HCT116 (cell line): ENCODE results near the gene COX10.

Experiments
- CBX3 ChIP-seq: IDR thresholded peaks from 2 replicates; pipeline ENCODE4 v1.6.1; 2012; ENCODE audit warnings: low read depth
- EGR1 ChIP-seq: IDR thresholded peaks from 2 replicates; pipeline ENCODE4 v1.6.1; 2012; ENCODE audit warnings: low read depth
- EZH2 ChIP-seq: fragments of 200-600 bp; sonication (generic); IDR thresholded peaks from 2 replicates; pipeline ENCODE4 v1.6.1; 2017; ENCODE audit warnings: antibody characterized with exemption, mixed run types
- EZH2phosphoT487 ChIP-seq: fragments of 200-600 bp; IDR thresholded peaks from 2 replicates; pipeline ENCODE4 v1.6.1; 2018; ENCODE audit warnings: antibody characterized with exemption, borderline replicate concordance
- FOSL1 ChIP-seq: IDR thresholded peaks from 2 replicates; pipeline ENCODE4 v1.6.1; 2012; ENCODE audit warnings: low read depth
- POLR2A ChIP-seq: IDR thresholded peaks from 2 replicates; pipeline ENCODE4 v1.7.0; 2011; ENCODE audit warnings: borderline replicate concordance; ENCODE audit not compliant: insufficient read depth, insufficient read length; ENCODE audit errors: extremely low read depth
- POLR2AphosphoS5 ChIP-seq: IDR thresholded peaks from 2 replicates; pipeline ENCODE4 v1.6.1; 2011; ENCODE audit warnings: mild to moderate bottlenecking, low read depth, low read length, moderate library complexity
- RAD21 ChIP-seq: IDR thresholded peaks from 2 replicates; pipeline ENCODE4 v1.6.1; 2012; ENCODE audit warnings: low read depth, mild to moderate bottlenecking
- SIN3A ChIP-seq: IDR thresholded peaks from 2 replicates; pipeline ENCODE4 v1.6.1; 2012; ENCODE audit warnings: low read depth
- SP1 ChIP-seq: IDR thresholded peaks from 2 replicates; pipeline ENCODE4 v1.6.1; 2012; ENCODE audit warnings: low read depth
- TCF7L2 ChIP-seq: IDR thresholded peaks from 2 replicates; pipeline ENCODE4 v1.7.0; 2011; ENCODE audit warnings: borderline replicate concordance, inconsistent platforms; ENCODE audit not compliant: insufficient read depth, insufficient read length; ENCODE audit errors: extremely low read depth
- TF ChIP-seq, protein P1 (sequence below), 3 experiments: fragments of 200-600 bp in 1 of 3; sonication (generic) in 1 of 3; IDR thresholded peaks in 2 of 3; conservative IDR thresholded peaks in 1 of 3; 2 replicates each; pipeline ENCODE4 v1.5.1; 2012 to 2017; ENCODE audit warnings: low read depth in 2 of 3, low read length in 2 of 3, antibody characterized with exemption in 1 of 3, borderline replicate concordance in 1 of 3, control low read depth in 1 of 3, mild to moderate bottlenecking in 1 of 3, mixed read lengths in 1 of 3, mixed run types in 1 of 3, moderate library complexity in 1 of 3; ENCODE audit not compliant: insufficient read depth in 1 of 3
- TF ChIP-seq, protein P2 (sequence below): IDR thresholded peaks from 2 replicates; pipeline ENCODE4 v1.6.1; 2012; ENCODE audit warnings: low read depth

DNA sequence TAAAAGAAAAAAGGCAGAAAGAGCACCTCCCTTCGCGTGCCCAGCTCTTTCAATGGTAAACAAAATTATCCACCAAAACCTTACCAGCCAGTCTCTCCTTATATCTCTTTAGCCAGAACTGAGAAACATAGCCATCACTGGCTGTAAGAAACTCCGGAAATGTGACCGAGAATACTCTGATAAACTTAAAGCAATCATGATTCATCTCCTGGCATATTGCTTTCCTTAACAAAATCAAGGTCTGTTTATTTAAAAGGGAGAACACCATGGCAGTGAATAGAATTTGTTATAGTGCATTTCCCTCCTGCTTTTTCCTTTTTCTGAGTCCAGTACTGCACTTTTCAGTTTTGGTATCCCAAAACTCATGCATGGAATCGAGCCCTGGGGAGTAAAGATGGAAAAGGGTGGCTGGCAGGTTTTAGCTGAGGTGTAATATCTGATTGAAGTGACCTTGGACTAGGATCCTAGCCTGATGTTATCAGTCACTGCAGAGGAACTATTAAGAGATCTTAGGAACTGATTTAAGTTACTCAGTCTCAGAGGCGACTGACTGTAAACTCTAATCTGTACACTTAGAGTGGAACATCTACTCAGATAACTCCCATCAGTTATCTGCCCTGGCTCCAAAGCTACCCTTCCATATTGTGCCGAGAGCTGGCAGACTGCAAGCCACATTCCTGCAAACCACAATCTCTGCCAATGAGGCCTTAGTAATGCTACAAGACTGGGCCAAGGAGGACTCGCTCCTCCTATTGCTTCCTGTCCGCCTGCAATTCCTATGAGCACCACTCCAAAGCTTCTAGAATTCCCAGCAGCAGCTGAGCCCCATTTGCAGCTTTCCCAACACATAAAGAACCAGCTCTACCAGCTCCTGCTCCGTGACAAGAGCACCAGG lies 7.4 kb upstream of the COX10 start:
- TF ChIP-seq, protein P1, sequence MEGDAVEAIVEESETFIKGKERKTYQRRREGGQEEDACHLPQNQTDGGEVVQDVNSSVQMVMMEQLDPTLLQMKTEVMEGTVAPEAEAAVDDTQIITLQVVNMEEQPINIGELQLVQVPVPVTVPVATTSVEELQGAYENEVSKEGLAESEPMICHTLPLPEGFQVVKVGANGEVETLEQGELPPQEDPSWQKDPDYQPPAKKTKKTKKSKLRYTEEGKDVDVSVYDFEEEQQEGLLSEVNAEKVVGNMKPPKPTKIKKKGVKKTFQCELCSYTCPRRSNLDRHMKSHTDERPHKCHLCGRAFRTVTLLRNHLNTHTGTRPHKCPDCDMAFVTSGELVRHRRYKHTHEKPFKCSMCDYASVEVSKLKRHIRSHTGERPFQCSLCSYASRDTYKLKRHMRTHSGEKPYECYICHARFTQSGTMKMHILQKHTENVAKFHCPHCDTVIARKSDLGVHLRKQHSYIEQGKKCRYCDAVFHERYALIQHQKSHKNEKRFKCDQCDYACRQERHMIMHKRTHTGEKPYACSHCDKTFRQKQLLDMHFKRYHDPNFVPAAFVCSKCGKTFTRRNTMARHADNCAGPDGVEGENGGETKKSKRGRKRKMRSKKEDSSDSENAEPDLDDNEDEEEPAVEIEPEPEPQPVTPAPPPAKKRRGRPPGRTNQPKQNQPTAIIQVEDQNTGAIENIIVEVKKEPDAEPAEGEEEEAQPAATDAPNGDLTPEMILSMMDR (IDR thresholded peaks at IDR 0.05 in 2 of 3, conservative IDR thresholded peaks at IDR 0.05 in 1 of 3; ENCODE audit: borderline replicate concordance in 1 of 3, insufficient read depth in 1 of 3, low read depth in 2 of 3, low read length in 2 of 3) = no peak
- no peak for TF ChIP-seq SIN3A
- TF ChIP-seq EGR1 = no peak
- TF ChIP-seq, protein P2, sequence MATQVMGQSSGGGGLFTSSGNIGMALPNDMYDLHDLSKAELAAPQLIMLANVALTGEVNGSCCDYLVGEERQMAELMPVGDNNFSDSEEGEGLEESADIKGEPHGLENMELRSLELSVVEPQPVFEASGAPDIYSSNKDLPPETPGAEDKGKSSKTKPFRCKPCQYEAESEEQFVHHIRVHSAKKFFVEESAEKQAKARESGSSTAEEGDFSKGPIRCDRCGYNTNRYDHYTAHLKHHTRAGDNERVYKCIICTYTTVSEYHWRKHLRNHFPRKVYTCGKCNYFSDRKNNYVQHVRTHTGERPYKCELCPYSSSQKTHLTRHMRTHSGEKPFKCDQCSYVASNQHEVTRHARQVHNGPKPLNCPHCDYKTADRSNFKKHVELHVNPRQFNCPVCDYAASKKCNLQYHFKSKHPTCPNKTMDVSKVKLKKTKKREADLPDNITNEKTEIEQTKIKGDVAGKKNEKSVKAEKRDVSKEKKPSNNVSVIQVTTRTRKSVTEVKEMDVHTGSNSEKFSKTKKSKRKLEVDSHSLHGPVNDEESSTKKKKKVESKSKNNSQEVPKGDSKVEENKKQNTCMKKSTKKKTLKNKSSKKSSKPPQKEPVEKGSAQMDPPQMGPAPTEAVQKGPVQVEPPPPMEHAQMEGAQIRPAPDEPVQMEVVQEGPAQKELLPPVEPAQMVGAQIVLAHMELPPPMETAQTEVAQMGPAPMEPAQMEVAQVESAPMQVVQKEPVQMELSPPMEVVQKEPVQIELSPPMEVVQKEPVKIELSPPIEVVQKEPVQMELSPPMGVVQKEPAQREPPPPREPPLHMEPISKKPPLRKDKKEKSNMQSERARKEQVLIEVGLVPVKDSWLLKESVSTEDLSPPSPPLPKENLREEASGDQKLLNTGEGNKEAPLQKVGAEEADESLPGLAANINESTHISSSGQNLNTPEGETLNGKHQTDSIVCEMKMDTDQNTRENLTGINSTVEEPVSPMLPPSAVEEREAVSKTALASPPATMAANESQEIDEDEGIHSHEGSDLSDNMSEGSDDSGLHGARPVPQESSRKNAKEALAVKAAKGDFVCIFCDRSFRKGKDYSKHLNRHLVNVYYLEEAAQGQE = no peak
- no peak for TF ChIP-seq POLR2A
- no peak for TF ChIP-seq RAD21
- no peak for TF ChIP-seq POLR2AphosphoS5
- no peak for TF ChIP-seq CBX3
- no peak for TF ChIP-seq EZH2
- no peak for TF ChIP-seq FOSL1
- TF ChIP-seq SP1 = no peak
- no peak for TF ChIP-seq EZH2phosphoT487
- no peak for TF ChIP-seq TCF7L2
